Breast epithelium (tissue), 4 donors: ENCODE data around the gene PALLD. TPM values are rescaled to one million over a fixed set of nuclear protein-coding genes. Genes with fewer than 3 reads are reported as not detected.

Experiments
- DNase-seq, 2 donors: peaks; one replicate each; pipeline ENCODE4 v3.0.0-alpha.2; 2019; ENCODE audit warnings: low spot score in 2 of 2
- H3K27ac ChIP-seq, 2 donors: fragments of 200-600 bp; sonication (generic) in 1 of 2; one replicate each; pipeline ENCODE4 v1.5.1; 2016 to 2019; ENCODE audit warnings: mild to moderate bottlenecking in 1 of 2
- H3K27me3 ChIP-seq, 2 donors: fragments of 200-600 bp; sonication (generic) in 1 of 2; one replicate each; pipeline versions ENCODE4 v1.5.1 to v1.6.0; 2017 to 2019; ENCODE audit warnings: control low read depth in 1 of 2, mild to moderate bottlenecking in 1 of 2
- H3K36me3 ChIP-seq: fragments of 200-600 bp; one replicate; pipeline ENCODE4 v1.5.1; 2019
- H3K4me1 ChIP-seq, 2 donors: fragments of 200-600 bp; sonication (generic); one replicate each; pipeline ENCODE4 v1.5.1; 2016 to 2019; ENCODE audit warnings: control low read depth in 1 of 2
- H3K4me3 ChIP-seq, 3 donors: fragments of 200-600 bp; sonication (generic); 1 replicate in 2 of 3; 2 replicates in 1 of 3; pipeline ENCODE4 v1.5.1; 2016 to 2019; ENCODE audit warnings: mild to moderate bottlenecking in 3 of 3, moderate library complexity in 2 of 3
- H3K9me3 ChIP-seq, 2 donors: fragments of 200-600 bp; sonication (generic) in 1 of 2; one replicate each; pipeline ENCODE4 v1.5.1; 2016 to 2019; ENCODE audit warnings: control low read depth in 1 of 2
- POLR2A ChIP-seq: fragments of 450-650 bp; IDR thresholded peaks from one replicate; pipeline ENCODE4 v1.6.1; 2016; ENCODE audit warnings: antibody characterized with exemption, mild to moderate bottlenecking, moderate library complexity
- POLR2AphosphoS5 ChIP-seq, 3 donors: sonication (generic); formaldehyde crosslinking; IDR thresholded peaks; one replicate each; pipeline ENCODE4 v1.6.1; 2017; ENCODE audit warnings: antibody characterized with exemption in 3 of 3
- intact Hi-C: fragments of 100-400 bp; cut with DNase I; formaldehyde crosslinking; loops from one replicate; pipeline ENCODE4 v1.15.1; 2023; ENCODE audit warnings: low total_unique reads
- total RNA-seq, 3 donors: library from RNA; depleted of rRNA; stranded (reverse); fragments of >200 nt; gene quantifications; one replicate each; pipeline ENCODE4 v1.1.0, GENCODE V29; 2016
- TF ChIP-seq, protein P1 (sequence below), 3 donors: fragments of 450-650 bp; IDR thresholded peaks; one replicate each; pipeline ENCODE4 v1.5.1; 2016 to 2017; ENCODE audit warnings: antibody characterized with exemption in 3 of 3, mild to moderate bottlenecking in 3 of 3, moderate library complexity in 3 of 3

PALLD gene
- total RNA-seq, 3 donors from 2014 or later: 96.0 to 186 (median 174) TPM

DNA sequence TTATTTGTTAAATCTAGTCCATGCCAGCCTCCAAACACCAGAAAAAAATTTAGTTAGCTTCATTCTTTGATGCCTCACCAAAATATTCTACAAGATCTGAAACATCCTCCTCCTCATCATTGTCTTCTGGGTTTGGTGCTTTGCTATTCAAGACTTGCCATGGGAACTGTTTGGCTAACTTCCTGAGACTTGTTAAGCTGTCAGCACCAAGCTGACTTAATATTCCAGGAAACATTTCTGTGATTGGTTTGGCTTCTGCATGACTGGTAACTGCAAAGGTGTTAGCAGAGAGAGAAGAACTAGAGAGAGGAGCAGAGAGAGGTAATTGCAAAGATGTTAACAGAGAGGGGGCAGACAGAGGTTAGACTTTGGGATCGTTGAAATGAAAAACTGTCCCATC lies 101.3 kb downstream of the PALLD start:
- Histone ChIP-seq H3K36me3 (no peaks in the 10 kb centered on the region), H3K27ac (no peak overlapping the region), H3K4me3 (no peak overlapping the region), H3K4me1 (no peaks in the 10 kb centered on the region), H3K9me3 (no peaks in the 10 kb centered on the region), H3K27me3 (no peaks in the 10 kb centered on the region)
- TF ChIP-seq, protein P1, sequence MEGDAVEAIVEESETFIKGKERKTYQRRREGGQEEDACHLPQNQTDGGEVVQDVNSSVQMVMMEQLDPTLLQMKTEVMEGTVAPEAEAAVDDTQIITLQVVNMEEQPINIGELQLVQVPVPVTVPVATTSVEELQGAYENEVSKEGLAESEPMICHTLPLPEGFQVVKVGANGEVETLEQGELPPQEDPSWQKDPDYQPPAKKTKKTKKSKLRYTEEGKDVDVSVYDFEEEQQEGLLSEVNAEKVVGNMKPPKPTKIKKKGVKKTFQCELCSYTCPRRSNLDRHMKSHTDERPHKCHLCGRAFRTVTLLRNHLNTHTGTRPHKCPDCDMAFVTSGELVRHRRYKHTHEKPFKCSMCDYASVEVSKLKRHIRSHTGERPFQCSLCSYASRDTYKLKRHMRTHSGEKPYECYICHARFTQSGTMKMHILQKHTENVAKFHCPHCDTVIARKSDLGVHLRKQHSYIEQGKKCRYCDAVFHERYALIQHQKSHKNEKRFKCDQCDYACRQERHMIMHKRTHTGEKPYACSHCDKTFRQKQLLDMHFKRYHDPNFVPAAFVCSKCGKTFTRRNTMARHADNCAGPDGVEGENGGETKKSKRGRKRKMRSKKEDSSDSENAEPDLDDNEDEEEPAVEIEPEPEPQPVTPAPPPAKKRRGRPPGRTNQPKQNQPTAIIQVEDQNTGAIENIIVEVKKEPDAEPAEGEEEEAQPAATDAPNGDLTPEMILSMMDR (IDR thresholded peaks at IDR 0.05): no peak
- TF ChIP-seq POLR2AphosphoS5 (IDR thresholded peaks at IDR 0.05): no peak
- no peak for TF ChIP-seq POLR2A
- DNase-seq: no peak
- intact Hi-C loops: no loop called here

DNA sequence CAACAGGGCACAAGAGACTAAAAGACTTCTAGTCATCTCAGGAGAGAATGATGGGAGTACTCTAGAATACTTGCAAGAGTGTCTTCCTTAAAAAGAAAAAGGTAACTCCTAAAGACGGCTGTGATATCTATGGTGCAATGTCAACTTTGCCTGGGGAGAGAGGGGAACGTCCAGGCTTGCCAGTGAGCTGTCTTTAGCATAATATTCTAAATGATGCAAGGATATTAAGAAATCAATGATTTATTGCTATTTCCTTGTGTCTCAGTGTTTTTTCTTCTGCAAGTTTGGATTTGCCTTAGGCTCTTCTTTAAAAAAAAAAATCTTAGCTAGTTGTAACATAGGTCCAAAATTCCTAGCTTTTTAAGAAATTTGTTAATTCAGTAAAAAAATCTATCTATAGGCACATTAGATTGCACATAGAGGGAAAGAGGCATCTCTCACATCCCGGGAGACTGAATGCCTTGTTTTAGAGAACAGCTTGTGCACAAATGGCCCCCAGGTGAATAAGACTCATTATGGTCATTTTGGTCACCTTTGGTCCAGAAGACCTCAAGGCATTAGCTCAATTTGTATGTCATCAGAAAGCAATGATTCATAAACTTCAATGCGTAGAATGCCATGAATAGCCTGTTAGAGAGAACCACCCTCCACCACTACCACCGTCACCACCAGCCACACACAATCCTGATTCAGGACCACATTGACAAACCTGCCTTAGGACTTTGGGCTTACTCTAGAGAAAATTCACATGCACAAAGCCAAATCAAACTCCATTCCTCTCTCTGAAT lies 104.1 kb downstream of the PALLD start:
- Histone ChIP-seq H3K4me1 (no peaks in the 10 kb centered on the region), H3K4me3 (no peak overlapping the region), H3K27ac (peak overlapping the region in 1 of 2 donors; percentile 2), H3K27me3 (no peaks in the 10 kb centered on the region), H3K36me3 (no peaks in the 10 kb centered on the region), H3K9me3 (no peaks in the 10 kb centered on the region)
- TF ChIP-seq, protein P1 (IDR thresholded peaks at IDR 0.05): no peak
- TF ChIP-seq POLR2A (no peak), POLR2AphosphoS5 (IDR thresholded peaks at IDR 0.05) (no peak)
- no peak for DNase-seq
- intact Hi-C loops: no loop called here

DNA sequence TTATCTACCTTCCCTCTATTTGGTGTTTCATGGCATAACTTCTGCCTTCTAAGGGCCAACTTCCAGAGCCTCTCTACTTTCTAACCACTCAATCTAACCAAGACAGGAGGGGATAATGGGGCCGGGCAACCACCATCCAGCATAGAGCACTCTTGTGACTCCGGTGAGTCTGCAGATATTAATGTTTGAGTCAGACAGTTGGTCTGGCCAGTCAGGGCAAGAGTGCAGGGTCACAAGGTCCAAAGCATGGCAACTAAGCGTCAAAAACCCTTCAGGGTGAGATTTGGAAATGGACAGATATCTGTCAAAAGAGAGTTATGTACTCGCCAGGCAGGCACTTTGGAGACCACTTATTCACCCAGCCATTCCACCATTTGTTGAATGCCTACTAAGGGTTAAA lies 105.0 kb downstream of the PALLD start:
- intact Hi-C loops: no loop called here
- TF ChIP-seq POLR2A: no peak
- TF ChIP-seq, protein P1 (IDR thresholded peaks at IDR 0.05): no peak
- TF ChIP-seq POLR2AphosphoS5 (IDR thresholded peaks at IDR 0.05): no peak

DNA sequence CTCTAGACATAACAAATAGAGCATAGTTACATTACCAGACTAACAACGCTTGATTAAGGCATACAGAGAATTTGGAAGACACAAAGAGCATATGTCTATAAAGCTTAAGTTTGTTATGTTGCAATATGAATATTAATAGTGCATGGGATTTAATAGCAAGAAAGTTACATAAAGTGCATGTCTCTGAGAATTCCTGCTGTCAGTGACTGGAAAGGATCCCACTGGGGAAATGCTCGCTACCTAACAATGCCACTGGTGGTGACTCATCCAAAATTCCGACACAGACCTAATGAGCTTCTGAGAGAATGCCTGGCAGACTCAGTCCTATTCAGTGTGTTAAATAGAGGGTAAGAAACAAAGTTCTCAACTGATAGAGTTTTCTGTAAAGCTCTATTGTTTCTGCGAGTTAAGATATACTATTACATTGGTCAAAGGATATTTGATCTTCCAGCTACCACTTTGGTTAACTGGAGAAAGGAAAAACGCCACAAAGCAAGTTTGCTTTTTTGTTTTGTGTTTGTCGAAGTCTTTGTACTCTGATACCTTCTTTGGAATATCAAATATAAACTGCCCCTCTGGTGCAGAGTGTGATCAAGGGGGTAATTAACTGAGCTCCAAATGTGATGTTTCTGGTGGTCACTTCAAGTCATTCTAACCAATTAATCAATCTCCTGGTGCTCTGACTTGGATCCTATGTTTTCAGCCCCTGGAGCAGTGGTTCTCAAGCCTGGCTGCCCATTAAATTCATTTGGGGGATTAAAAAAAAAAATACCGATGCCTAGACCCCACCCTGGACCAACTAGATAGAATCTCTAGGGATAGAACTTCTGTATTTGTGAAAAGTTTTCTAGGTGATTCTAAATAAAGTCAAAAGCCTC lies 107.9 kb downstream of the PALLD start:
- no peaks in the 10 kb centered on the region for H3K27me3 ChIP-seq
- H3K27ac ChIP-seq: peak overlapping the region; percentile 53 to 73
- H3K4me1 ChIP-seq: no peaks in the 10 kb centered on the region
- intact Hi-C loops: no loop called here
- H3K4me3 ChIP-seq: no peak overlapping the region
- no peaks in the 10 kb centered on the region for H3K9me3 ChIP-seq
- no peaks in the 10 kb centered on the region for H3K36me3 ChIP-seq
- peak in 1 of 2 donors; percentile 62 for DNase-seq
- TF ChIP-seq POLR2AphosphoS5 (IDR thresholded peaks at IDR 0.05) (no peak), POLR2A (no peak)
- TF ChIP-seq, protein P1 (IDR thresholded peaks at IDR 0.05): no peak

More for the DNA sequence above, 105.0 kb downstream of the PALLD start:
- Histone ChIP-seq H3K9me3 (no peaks in the 10 kb centered on the region), H3K27ac (no peak overlapping the region), H3K4me1 (no peaks in the 10 kb centered on the region), H3K27me3 (no peaks in the 10 kb centered on the region), H3K4me3 (no peak overlapping the region), H3K36me3 (no peaks in the 10 kb centered on the region)
- DNase-seq: no peak

DNA sequence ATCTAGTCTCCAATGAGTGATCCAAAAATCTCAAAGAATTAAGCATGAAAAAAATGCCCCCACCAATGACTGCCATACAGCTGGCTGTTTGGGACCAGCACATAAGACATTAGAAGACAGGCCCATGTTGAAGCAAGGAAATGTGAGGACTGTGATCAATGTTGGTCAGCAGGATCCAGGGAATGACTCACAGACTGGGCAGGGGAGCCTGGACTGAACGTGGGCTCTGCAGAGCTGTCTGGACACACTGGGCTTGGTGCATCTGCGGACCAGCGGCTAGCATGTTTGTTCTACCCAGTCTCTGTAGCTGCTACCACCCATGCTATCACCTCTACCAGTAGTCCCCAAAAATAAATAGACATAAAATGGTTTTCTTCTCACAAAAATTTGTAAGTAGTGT lies 108.6 kb downstream of the PALLD start:
- no peaks in the 10 kb centered on the region for H3K9me3 ChIP-seq
- no peaks in the 10 kb centered on the region for H3K36me3 ChIP-seq
- DNase-seq: no peak
- H3K4me3 ChIP-seq: no peak overlapping the region
- intact Hi-C loops: no loop called here
- no peaks in the 10 kb centered on the region for H3K27me3 ChIP-seq
- TF ChIP-seq POLR2A (no peak), POLR2AphosphoS5 (IDR thresholded peaks at IDR 0.05) (no peak)
- TF ChIP-seq, protein P1 (IDR thresholded peaks at IDR 0.05): no peak
- H3K4me1 ChIP-seq: no peaks in the 10 kb centered on the region
- H3K27ac ChIP-seq: peak overlapping the region; percentile 53 to 73
